ENCODE results near the gene SIRT6.
A peak's percentile ranks its signal among the peaks of the same experiment; 100 is the strongest.
"Not testable (repeated sequence)": the region's sequence is repeated elsewhere in the genome, so short reads cannot be mapped to it uniquely, and the experiment has no call there.

The SIRT6 gene

GRCh38 chr19:4200940-4201542 is 18.7 kb upstream of the SIRT6 start:
- H3K4me3 ChIP-seq, result no peak overlapping the region
- no peak overlapping the region for H3K27ac ChIP-seq

- Histone ChIP-seq H3K4me3 (no peak overlapping the region), H3K27ac (no peak overlapping the region)
Measured at GRCh38 chr19:4199699-4200293, 17.4 kb upstream of the SIRT6 start.

GRCh38 chr19:4198467-4199126 is 16.2 kb upstream of the SIRT6 start:
- H3K27ac ChIP-seq, result no peak overlapping the region
- no peak overlapping the region for H3K4me3 ChIP-seq

GRCh38 chr19:4197625-4198466 is 15.5 kb upstream of the SIRT6 start:
- Histone ChIP-seq H3K4me3 (no peak overlapping the region), H3K27ac (no peak overlapping the region)

- H3K27ac ChIP-seq, result no peak overlapping the region
- no peak overlapping the region for H3K4me3 ChIP-seq
Measured at GRCh38 chr19:4197228-4197624, 14.9 kb upstream of the SIRT6 start.

- H3K4me3 ChIP-seq, result no peak overlapping the region
Measured at GRCh38 chr19:4196587-4197148, 14.3 kb upstream of the SIRT6 start.

GRCh38 chr19:4196009-4196408 is 13.6 kb upstream of the SIRT6 start:
- H3K4me3 ChIP-seq, result no peak overlapping the region

More at GRCh38 chr19:4196587-4197148, 14.3 kb upstream of the SIRT6 start:
- no peak overlapping the region for H3K27ac ChIP-seq

GRCh38 chr19:4194353-4194752 is 12.0 kb upstream of the SIRT6 start:
- Histone ChIP-seq H3K4me3 (no peak overlapping the region), H3K27ac (no peak overlapping the region)

More at GRCh38 chr19:4196009-4196408, 13.6 kb upstream of the SIRT6 start:
- H3K27ac ChIP-seq, result no peak overlapping the region

- H3K4me3 ChIP-seq, result not testable (repeated sequence)
Measured at GRCh38 chr19:4192537-4192936, 10.2 kb upstream of the SIRT6 start.

GRCh38 chr19:4189641-4190040 is 7.3 kb upstream of the SIRT6 start:
- Histone ChIP-seq H3K4me3 (no peak overlapping the region), H3K27ac (no peak overlapping the region)

More at GRCh38 chr19:4192537-4192936, 10.2 kb upstream of the SIRT6 start:
- H3K27ac ChIP-seq, result not testable (repeated sequence)

- Histone ChIP-seq H3K27ac (no peak overlapping the region), H3K4me3 (no peak overlapping the region)
Measured at GRCh38 chr19:4187313-4188122, 5.2 kb upstream of the SIRT6 start.

GRCh38 chr19:4186087-4186993 is 4.0 kb upstream of the SIRT6 start:
- H3K4me3 ChIP-seq, result no peak overlapping the region

GRCh38 chr19:4185413-4186086 is 3.2 kb upstream of the SIRT6 start:
- no peak overlapping the region for H3K4me3 ChIP-seq
- no peak overlapping the region for H3K27ac ChIP-seq

More at GRCh38 chr19:4186087-4186993, 4.0 kb upstream of the SIRT6 start:
- H3K27ac ChIP-seq, result no peak overlapping the region

GRCh38 chr19:4184718-4185352 is 2.5 kb upstream of the SIRT6 start:
- Histone ChIP-seq H3K27ac (no peak overlapping the region), H3K4me3 (no peak overlapping the region)

- Histone ChIP-seq H3K4me3 (no peak overlapping the region), H3K27ac (no peak overlapping the region)
Measured at GRCh38 chr19:4183967-4184717, 1.8 kb upstream of the SIRT6 start.

- Histone ChIP-seq H3K27ac (peak overlapping the region in 3 of 21 experiments; percentile 2 to 92 (median 22)), H3K4me3 (peak overlapping the region in 1 of 7 experiments; percentile 84)
Measured at GRCh38 chr19:4181053-4181508, 1.3 kb downstream of the SIRT6 start.
